GM13977 (cell line): ENCODE data around the gene SLC16A2.
"Not testable (repeated sequence)": the region's sequence is repeated elsewhere in the genome, so short reads cannot be mapped to it uniquely, and the experiment has no call there.

Experiments used
- DNase-seq: peaks from one replicate; pipeline ENCODE4 v3.0.0; 2012; ENCODE audit warnings: low spot score
- in situ Hi-C: fragments of 300-500 bp; cut with MboI; formaldehyde crosslinking; loops from one replicate; pipeline ENCODE4 v1.12.0; 2022; ENCODE audit warnings: low sequenced_read_pairs, low pct_unique_long_range_greater_than_20kb, mixed read lengths, inconsistent platforms; ENCODE audit not compliant: unreplicated experiment
- TF ChIP-seq, protein P1 (sequence below): IDR thresholded peaks from 2 replicates; pipeline ENCODE4 v1.5.1; 2012; ENCODE audit warnings: mild to moderate bottlenecking, control low read depth; ENCODE audit not compliant: insufficient read depth; ENCODE audit errors: extremely low read depth, missing control alignments

SLC16A2 gene

DNA sequence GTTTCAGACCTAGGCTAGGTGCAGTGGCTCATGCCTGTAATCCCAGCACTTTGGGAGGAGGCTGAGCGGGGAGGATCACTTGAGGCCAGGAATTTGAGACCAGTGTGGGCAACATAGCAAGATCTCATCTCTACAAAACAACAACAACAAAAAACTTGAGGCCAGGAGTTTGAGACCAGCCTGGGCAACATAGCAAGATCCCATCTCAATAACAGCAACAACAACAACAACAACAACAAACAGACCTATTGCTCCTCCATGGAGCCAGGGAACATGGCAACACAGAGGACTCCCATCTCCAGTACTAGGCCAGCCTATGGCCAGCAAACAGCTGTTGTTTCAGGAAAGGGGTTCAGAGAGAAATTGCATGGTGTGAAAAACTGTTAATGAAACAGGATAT is 43.4 kb downstream of the SLC16A2 start:
- in situ Hi-C loops = no loop called here
- TF ChIP-seq, protein P1, sequence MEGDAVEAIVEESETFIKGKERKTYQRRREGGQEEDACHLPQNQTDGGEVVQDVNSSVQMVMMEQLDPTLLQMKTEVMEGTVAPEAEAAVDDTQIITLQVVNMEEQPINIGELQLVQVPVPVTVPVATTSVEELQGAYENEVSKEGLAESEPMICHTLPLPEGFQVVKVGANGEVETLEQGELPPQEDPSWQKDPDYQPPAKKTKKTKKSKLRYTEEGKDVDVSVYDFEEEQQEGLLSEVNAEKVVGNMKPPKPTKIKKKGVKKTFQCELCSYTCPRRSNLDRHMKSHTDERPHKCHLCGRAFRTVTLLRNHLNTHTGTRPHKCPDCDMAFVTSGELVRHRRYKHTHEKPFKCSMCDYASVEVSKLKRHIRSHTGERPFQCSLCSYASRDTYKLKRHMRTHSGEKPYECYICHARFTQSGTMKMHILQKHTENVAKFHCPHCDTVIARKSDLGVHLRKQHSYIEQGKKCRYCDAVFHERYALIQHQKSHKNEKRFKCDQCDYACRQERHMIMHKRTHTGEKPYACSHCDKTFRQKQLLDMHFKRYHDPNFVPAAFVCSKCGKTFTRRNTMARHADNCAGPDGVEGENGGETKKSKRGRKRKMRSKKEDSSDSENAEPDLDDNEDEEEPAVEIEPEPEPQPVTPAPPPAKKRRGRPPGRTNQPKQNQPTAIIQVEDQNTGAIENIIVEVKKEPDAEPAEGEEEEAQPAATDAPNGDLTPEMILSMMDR = no peak
- DNase-seq = no peak

DNA sequence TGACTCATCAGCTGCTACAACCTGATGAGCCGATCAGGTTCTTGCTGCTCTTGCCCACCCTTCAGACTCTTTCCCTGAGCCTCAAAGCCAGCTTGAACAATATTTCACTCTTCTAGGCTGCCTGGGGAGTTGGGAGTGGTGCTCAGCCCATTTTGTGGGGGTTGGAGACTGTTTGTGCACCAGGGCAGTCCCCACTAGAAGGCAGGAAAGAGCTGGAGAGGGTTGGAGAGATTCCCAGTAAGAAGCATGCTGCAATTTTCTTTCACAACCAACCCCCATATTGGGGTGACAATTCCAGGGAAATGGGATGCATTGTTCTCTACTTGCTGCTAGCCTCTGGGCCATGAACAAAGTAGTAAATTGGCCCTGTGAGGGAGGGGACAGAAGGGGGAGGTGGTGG is 44.1 kb downstream of the SLC16A2 start:
- no peak for DNase-seq
- in situ Hi-C loops = no loop called here
- TF ChIP-seq, protein P1 = no peak

DNA sequence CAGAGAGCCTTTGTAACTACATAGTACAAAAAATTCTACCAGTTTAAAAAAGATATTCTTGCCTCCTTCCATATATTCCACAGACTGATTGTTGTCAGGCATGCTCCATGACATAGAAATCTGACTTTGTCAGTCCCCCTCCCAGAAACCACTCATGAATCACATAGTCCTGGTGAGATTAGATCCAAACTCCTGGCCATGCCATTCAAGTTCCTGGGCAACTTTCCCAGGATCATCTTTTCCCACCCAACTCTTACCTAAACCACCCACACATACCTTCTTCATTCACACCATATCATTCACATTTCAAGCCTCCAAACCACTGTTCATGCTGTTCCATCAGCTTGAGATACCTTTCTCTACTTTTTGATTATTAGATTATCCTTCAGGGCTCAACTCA is 46.4 kb downstream of the SLC16A2 start:
- no peak for DNase-seq
- in situ Hi-C loops = no loop called here
- TF ChIP-seq, protein P1 = no peak

DNA sequence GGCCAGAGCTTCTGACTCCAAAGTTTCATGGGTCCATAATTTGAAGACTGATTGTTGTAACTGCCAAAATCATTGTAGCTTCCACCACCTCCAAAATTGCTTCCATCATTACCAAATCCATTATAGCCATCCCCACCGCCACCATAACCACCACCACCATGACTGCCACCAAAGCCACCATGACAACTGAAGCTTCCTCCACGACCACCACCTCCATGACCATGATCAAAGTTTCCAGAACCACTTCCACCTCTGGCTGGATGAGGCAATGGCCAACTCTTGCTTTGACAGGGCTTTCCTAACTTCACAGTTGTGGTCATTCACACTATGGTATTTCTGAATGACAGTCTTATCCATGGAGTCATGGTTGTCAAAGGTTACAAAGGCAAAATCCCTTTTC is 51.8 kb downstream of the SLC16A2 start:
- in situ Hi-C loops = not testable (repeated sequence)

DNA sequence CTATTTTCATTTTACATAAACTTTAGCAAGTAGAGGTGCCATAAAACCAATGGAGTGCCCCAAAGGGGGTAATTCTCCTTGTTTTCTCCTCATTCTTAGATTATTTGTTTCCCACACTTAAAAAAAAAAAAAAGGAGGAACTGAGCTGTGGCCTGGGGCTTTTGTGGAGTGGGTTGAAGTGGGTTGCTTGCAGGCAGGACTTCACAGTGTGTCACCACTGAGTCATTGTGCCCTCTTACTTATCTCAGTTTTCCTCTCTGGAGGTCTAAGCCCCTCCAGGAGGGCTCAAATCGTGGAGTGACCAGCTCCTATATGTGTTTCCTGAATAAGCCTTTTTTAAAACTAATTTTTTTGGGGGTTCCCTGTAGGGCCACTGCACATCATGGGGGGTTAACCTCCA is 69.0 kb downstream of the SLC16A2 start:
- DNase-seq = no peak
- in situ Hi-C loops = no loop called here
- TF ChIP-seq, protein P1 = no peak

More for the DNA sequence above, 51.8 kb downstream of the SLC16A2 start:
- not testable (repeated sequence) for DNase-seq

DNA sequence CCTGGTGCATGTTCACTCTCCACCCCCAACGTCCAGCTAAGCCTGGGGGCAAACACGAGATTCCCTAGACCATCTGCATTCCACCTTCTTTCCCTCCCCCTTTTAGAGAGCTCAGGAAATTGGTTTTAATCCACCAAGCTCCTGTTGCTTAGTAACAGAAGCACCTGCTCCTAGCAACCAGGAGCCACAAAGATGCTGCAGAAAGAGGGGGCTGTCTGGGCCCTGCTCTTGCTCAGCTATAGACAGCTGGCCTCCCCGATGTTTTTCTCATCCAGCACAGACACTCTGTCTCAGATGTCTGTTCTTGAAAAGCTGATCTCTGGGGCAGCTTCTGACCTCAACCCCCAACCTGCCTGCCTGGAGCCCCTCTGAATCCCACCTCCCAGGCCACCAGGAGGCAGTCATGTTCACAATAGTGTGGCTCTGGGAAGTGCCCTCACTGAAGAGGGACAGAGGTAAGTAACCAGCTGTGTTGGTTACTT is 71.5 kb downstream of the SLC16A2 start:
- in situ Hi-C loops = no loop called here
- no peak for DNase-seq
- TF ChIP-seq, protein P1 = peak; percentile 10

DNA sequence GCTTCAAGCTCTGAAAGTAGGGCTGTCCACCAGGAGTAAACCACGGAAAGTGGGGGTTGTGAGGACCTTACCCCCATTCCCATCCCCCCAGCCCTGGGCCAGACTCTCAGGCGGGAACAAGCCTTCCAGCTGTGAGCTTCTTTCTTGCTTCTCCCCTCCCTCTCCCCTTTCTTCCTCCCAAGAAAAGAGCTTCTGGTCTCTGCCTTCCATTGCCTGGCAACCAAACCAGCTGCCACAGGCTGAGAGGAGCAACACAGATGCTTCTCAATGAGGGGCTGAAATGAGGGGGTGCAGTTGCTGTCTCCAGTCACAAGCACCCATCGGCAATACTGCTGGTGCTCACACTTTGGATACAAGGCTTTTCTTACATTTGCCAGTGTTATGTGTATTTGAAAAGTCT is 72.5 kb downstream of the SLC16A2 start:
- no peak for DNase-seq
- in situ Hi-C loops = no loop called here
- TF ChIP-seq, protein P1 = no peak
